MCF 10A (cell line): Measurements from ENCODE around the gene WDR7. TPM values are rescaled to one million over a fixed set of nuclear protein-coding genes. Genes with fewer than 3 reads are reported as not detected.

Experiments used
- BruUV-seq: library from RNA; stranded (reverse); fragments of 400-500 nt; replicated peaks from 2 replicates; lab custom pipeline; 2021; lab: Mats Ljungman, UMichigan
- CTCF ChIA-PET: fragments of 300-600 bp; sonication (Branson Sonifier 250); formaldehyde crosslinking; extraction: SDS; loops from one replicate; lab custom pipeline; 2021; ENCODE audit warnings: antibody characterized with exemption, inconsistent platforms; lab: Yijun Ruan, JAX
- POLR2A ChIA-PET: fragments of 300-600, 350-650 bp; sonication (Branson Sonifier 250); formaldehyde crosslinking; extraction: SDS; loops from one replicate; lab custom pipeline; 2020; ENCODE audit warnings: antibody characterized with exemption, inconsistent platforms; lab: Yijun Ruan, JAX
- DNase-seq: peaks from one replicate; pipeline ENCODE4 v3.0.0-alpha.2; 2018; ENCODE audit not compliant: unreplicated experiment
- H3K27ac Mint-ChIP-seq: one replicate; pipeline ENCODE4 v1.8.0; 2022; ENCODE audit warnings: mild to moderate bottlenecking, low read depth, mixed read lengths; ENCODE audit not compliant: unreplicated experiment
- H3K27me3 Mint-ChIP-seq: one replicate; pipeline ENCODE4 v1.8.0; 2022; ENCODE audit warnings: mixed read lengths; ENCODE audit not compliant: insufficient read depth, unreplicated experiment
- H3K36me3 Mint-ChIP-seq: one replicate; pipeline ENCODE4 v1.8.0; 2022; ENCODE audit warnings: mild to moderate bottlenecking, moderate library complexity, mixed read lengths; ENCODE audit not compliant: insufficient read depth, unreplicated experiment
- H3K4me1 Mint-ChIP-seq: one replicate; pipeline ENCODE4 v1.8.0; 2022; ENCODE audit warnings: mixed read lengths; ENCODE audit not compliant: insufficient read depth, unreplicated experiment
- H3K4me3 Mint-ChIP-seq: one replicate; pipeline ENCODE4 v1.8.0; 2022; ENCODE audit warnings: mild to moderate bottlenecking, moderate library complexity, mixed read lengths; ENCODE audit not compliant: unreplicated experiment
- H3K9me3 Mint-ChIP-seq: one replicate; pipeline ENCODE4 v1.8.0; 2022; ENCODE audit warnings: mixed read lengths; ENCODE audit not compliant: unreplicated experiment
- intact Hi-C: fragments of 100-400 bp; cut with micrococcal nuclease; formaldehyde crosslinking; loops from 2 replicates; pipeline ENCODE4 v1.14.1; 2022
- total RNA-seq: library from RNA; stranded (reverse); gene quantifications from 2 replicates; pipeline ENCODE4 v1.2.3, GENCODE V29; 2022
- TF ChIP-seq, protein P1 (sequence below): fragments of 200-600 bp; IDR thresholded peaks from one replicate; pipeline ENCODE4 v1.8.0; 2022; ENCODE audit warnings: antibody characterized with exemption, mild to moderate bottlenecking; ENCODE audit not compliant: unreplicated experiment

WDR7 gene
- total RNA-seq, 1 experiment from 2014 or later: 12.6 TPM

DNA sequence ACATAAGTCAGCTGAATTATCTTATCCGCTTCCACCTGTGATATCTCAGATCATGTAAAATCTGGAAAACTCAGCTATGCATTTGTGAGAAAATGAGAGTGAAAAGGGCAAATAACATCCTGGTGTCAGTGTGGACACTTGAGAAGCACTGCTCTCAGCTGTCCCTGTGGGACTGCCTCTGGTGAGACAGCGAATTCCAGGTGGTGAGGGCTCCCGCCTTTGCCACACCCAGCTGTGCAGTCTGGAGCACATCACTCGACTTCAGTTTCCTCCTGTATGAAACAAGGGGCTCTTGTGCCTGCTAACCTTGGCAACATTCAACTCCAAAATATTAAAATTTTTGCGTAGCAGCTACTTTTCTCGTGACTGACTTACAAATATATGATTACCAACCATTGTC is 300.9 kb downstream of the WDR7 start:
- H3K27ac Mint-ChIP-seq: no peak overlapping the region
- intact Hi-C loops: no loop called here

DNA sequence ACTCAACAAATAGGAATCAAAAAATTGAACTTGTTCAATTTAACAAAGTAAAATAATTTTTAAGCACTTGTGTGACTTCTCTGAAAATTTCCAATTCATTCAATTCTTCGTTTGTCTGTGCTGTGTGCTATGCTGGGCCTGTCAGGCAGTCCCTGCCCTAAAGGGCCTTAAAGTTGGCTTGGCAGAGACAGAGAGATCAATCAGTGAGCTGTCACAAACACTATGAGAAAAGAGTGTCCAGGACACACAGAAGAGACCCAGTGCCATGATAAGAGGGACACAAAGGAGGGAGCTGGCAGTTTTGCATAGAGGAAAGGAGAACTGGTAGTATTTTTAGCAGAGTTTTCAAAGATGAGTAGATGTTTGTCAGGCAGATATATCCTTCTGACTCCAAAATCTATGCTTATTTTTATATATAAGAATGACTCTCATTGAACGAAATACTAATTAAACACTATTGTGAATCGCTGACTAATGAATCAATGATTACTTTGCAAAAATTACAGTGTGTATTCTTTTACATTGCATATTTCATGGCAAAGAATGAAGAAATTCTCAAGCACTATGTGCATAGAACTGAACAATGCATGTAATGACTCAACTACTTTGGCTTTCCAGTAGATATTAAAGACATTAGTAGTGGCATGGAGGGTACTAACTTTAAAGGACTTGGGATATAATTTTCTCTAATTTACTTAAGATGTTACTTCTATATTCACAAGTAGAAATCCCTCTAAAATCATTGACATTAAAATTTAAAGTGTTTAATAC is 302.5 kb downstream of the WDR7 start:
- ChIA-PET POLR2A (no interaction called here), CTCF (no interaction called here)
- Mint-ChIP-seq H3K9me3 (no peaks in the 10 kb centered on the region), H3K27me3 (no peaks in the 10 kb centered on the region), H3K4me1 (no peaks in the 10 kb centered on the region), H3K27ac (no peak overlapping the region), H3K36me3 (peaks cover 7% of the 10 kb centered on the region), H3K4me3 (no peak overlapping the region)
- no peak for DNase-seq
- no TSS peak for BruUV-seq
- intact Hi-C loops: no loop called here
- TF ChIP-seq, protein P1, sequence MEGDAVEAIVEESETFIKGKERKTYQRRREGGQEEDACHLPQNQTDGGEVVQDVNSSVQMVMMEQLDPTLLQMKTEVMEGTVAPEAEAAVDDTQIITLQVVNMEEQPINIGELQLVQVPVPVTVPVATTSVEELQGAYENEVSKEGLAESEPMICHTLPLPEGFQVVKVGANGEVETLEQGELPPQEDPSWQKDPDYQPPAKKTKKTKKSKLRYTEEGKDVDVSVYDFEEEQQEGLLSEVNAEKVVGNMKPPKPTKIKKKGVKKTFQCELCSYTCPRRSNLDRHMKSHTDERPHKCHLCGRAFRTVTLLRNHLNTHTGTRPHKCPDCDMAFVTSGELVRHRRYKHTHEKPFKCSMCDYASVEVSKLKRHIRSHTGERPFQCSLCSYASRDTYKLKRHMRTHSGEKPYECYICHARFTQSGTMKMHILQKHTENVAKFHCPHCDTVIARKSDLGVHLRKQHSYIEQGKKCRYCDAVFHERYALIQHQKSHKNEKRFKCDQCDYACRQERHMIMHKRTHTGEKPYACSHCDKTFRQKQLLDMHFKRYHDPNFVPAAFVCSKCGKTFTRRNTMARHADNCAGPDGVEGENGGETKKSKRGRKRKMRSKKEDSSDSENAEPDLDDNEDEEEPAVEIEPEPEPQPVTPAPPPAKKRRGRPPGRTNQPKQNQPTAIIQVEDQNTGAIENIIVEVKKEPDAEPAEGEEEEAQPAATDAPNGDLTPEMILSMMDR: no peak

More for the DNA sequence above, 300.9 kb downstream of the WDR7 start:
- DNase-seq: no peak
- POLR2A ChIA-PET: no interaction called here
- Mint-ChIP-seq H3K4me1 (no peaks in the 10 kb centered on the region), H3K4me3 (no peak overlapping the region), H3K36me3 (peaks cover 7% of the 10 kb centered on the region), H3K9me3 (no peaks in the 10 kb centered on the region), H3K27me3 (no peaks in the 10 kb centered on the region)
- TF ChIP-seq, protein P1: no peak
- BruUV-seq: no TSS peak
- CTCF ChIA-PET: interaction anchor here (0.6 to 1.1 kb wide), 2 partner anchors 35 to 152 kb away, joined by 3 to 4 read pairs; no protein-coding TSS in a partner anchor

DNA sequence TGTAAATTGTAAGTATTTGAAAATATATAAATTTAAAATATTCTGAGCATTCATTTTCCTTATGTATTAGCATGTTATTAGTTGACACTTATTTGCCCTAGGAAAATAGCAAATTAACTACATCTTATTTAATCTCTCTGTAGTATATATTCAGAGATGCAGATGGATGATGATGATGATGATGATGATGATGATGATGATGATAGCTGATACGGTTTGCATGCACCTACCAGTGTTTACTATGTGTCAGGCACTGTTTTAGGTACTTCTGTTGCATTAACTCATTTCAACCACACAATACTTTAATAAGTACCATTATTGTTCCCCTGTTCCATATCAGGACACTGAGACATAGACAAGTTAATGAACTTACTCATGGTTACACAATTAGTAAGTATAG is 304.3 kb downstream of the WDR7 start:
- Mint-ChIP-seq H3K4me3 (no peak overlapping the region), H3K4me1 (no peaks in the 10 kb centered on the region)
- CTCF ChIA-PET: interaction anchor here (0.5 to 1.1 kb wide), 3 partner anchors 34 to 228 kb away, joined by 3 read pairs; no protein-coding TSS in a partner anchor

DNA sequence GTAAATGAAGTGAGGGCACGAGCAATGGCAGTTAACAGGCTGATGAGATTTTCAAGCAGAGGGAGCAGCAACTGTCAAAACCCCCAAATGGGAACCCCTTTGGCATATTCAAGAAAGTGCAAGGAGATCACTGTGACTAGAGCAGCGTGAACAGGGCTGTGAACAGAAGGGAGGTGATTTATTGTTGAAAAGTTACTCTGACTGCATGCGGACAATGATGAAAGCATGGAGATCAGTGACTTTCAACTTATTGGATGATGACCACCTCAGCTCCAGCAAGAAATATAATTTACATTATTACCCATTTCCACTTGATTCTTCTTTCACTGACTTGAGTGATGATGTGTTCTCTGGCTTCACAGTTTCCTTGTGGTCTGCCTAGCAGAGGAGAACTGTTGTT is 308.0 kb downstream of the WDR7 start:
- CTCF ChIA-PET: no interaction called here
- TF ChIP-seq, protein P1: no peak
- intact Hi-C loops: no loop called here
- Mint-ChIP-seq H3K27me3 (no peaks in the 10 kb centered on the region), H3K4me1 (no peaks in the 10 kb centered on the region), H3K9me3 (no peaks in the 10 kb centered on the region), H3K36me3 (no peaks in the 10 kb centered on the region), H3K27ac (no peak overlapping the region), H3K4me3 (no peak overlapping the region)
- no peak for DNase-seq
- BruUV-seq: no TSS peak
- POLR2A ChIA-PET: no interaction called here

More for the DNA sequence above, 304.3 kb downstream of the WDR7 start:
- Mint-ChIP-seq H3K27ac (no peak overlapping the region), H3K9me3 (no peaks in the 10 kb centered on the region), H3K27me3 (no peaks in the 10 kb centered on the region), H3K36me3 (no peaks in the 10 kb centered on the region)
- no peak for DNase-seq
- POLR2A ChIA-PET: no interaction called here
- BruUV-seq: no TSS peak
- intact Hi-C loops: no loop called here
- TF ChIP-seq, protein P1: no peak
